AG09309 (cell line): ENCODE data around the gene ANTXR1.
A peak's percentile ranks its signal among the peaks of the same experiment; 100 is the strongest.

Experiments
- DNase-seq: peaks from one replicate; pipeline ENCODE4 v3.0.0-alpha.2; 2010; ENCODE audit warnings: low read depth
- H3K4me3 ChIP-seq: 2 replicates; pipeline ENCODE4 v1.5.1; 2011; ENCODE audit warnings: mild to moderate bottlenecking, low read depth, low read length, moderate library complexity; ENCODE audit not compliant: control insufficient read depth
- TF ChIP-seq, protein P1 (sequence below): IDR thresholded peaks from 2 replicates; pipeline ENCODE4 v1.5.1; 2011; ENCODE audit warnings: mild to moderate bottlenecking, low read depth, low read length, inconsistent platforms; ENCODE audit not compliant: insufficient read depth, control insufficient read depth; ENCODE audit errors: missing control alignments

ANTXR1 gene

DNA sequence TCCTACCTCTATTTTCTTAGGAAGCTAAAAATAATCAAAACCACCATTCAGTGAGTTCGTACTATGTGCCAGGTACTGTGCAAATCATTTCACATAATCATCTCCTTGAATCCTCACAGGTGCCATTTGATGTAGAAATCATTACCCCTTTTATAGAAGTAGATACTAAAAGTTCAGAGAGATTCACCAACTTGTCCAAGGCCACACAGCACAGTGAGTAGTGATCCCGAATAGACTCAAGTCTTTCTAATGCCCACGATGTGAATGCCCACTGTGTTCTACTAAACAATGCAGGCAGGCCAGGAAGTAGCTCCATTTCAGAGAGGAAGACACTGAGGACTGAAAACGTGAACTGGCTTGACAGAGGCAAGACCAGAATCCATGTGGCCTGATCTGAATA lies 68.8 kb downstream of the ANTXR1 start:
- no peak overlapping the region for H3K4me3 ChIP-seq
- TF ChIP-seq, protein P1, sequence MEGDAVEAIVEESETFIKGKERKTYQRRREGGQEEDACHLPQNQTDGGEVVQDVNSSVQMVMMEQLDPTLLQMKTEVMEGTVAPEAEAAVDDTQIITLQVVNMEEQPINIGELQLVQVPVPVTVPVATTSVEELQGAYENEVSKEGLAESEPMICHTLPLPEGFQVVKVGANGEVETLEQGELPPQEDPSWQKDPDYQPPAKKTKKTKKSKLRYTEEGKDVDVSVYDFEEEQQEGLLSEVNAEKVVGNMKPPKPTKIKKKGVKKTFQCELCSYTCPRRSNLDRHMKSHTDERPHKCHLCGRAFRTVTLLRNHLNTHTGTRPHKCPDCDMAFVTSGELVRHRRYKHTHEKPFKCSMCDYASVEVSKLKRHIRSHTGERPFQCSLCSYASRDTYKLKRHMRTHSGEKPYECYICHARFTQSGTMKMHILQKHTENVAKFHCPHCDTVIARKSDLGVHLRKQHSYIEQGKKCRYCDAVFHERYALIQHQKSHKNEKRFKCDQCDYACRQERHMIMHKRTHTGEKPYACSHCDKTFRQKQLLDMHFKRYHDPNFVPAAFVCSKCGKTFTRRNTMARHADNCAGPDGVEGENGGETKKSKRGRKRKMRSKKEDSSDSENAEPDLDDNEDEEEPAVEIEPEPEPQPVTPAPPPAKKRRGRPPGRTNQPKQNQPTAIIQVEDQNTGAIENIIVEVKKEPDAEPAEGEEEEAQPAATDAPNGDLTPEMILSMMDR, result no peak
- DNase-seq, result no peak

- peak; percentile 53 for DNase-seq
- H3K4me3 ChIP-seq, result no peak overlapping the region
- TF ChIP-seq, protein P1, result no peak
These were observed 69.5 kb downstream of the ANTXR1 start for GRCh38 chr2:69082430-69082997.

- no peak for DNase-seq
- H3K4me3 ChIP-seq, result no peak overlapping the region
- TF ChIP-seq, protein P1, result no peak
These were observed 70.3 kb downstream of the ANTXR1 start for GRCh38 chr2:69083235-69083748.

DNA sequence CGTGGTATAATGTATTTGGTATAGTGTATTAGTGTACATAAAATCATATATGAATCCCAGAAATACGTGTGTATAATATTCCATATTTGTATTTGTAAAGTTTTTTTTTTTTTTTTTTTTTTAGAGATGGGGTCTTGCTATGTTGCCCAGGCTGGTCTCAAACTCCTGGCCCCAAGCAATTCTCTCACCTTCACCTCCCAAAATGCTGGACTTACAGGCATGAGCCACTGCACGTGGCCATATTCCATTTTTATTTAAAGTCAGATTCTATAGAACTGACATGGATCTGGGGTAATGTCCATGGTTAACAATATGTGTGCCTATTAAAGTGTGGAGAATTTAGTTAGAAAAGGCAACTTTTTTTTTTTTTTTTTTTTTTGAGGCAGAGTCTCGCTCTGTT lies 71.5 kb downstream of the ANTXR1 start:
- no peak for DNase-seq
- TF ChIP-seq, protein P1, result no peak
- no peak overlapping the region for H3K4me3 ChIP-seq

DNA sequence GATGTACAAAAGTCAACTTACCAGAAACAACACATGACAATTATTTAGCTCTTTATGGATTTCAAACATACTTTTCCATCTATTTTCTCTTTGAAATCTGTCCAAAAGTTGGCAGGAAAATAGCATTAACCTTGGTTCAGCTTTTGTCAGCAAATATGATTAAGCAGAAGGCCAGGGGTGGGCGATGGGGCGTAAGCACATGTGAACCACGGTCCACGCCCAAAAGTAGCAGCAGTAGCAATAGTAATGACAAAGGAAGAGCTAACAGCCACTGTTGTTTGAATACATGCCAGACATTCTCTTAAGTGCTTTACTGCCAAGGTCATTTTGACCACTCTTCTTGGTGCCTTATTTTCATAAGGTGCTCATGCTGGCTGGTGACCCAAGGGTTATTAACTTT lies 73.5 kb downstream of the ANTXR1 start:
- H3K4me3 ChIP-seq, result no peak overlapping the region
- no peak for DNase-seq
- TF ChIP-seq, protein P1, result no peak

DNA sequence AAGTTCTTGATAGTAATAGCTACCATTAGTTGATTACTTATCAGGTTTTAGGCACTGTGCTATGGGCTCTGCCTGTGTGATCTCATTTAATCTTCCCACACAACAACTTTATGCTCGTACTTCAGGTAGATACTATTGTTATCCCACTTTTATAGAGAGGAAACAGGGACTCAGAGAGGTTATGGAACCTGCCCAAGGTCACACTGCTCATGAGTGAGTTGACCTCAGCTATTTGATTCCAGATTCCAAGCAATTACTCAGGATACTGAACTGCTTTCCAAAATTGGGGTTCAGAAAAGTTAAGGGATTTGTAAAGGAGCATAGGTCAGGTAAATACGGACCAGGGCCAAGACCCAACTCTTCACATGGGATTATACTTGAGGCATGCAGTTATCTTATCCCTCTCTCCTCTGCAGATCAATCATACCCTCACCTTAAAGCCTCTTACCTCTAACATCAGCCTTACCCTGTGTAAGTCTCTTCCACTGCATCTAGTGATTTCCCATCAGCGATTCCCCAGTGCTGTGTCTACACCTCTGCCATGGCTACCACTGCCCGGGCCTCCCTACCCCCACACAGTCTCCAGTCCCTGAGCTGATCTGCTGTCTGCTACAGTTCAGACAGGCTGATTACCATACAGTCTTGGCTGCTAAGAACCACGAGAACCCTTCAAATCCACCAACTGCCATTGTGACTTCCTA lies 74.4 kb downstream of the ANTXR1 start:
- H3K4me3 ChIP-seq, result no peak overlapping the region
- TF ChIP-seq, protein P1, result no peak
- no peak for DNase-seq

DNA sequence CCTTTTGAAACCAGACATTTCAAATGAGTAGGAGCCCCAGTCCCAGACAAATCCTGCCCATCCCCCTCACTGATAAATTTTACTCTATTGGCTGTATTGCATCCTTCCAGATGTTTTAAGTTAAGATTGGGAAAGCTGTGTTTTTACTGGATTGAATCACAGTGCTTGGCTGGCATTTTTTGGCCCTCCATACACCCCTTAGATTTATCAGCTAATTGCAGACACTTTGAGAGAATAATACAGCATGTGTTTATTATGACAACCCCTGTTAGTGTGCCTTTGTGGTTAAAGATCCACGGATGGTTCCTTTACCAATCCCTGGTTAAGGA lies 74.9 kb downstream of the ANTXR1 start:
- peak; percentile 65 for DNase-seq
- TF ChIP-seq, protein P1, result no peak
- no peak overlapping the region for H3K4me3 ChIP-seq
